HG02571 (cell line): ENCODE data around the gene CHD3.
A peak's percentile ranks its signal among the peaks of the same experiment; 100 is the strongest.

Experiments used
- ATAC-seq: cut with Tn5 transposase; IDR thresholded peaks from one replicate; pipeline ENCODE4 v1.9.1; 2021; ENCODE audit warnings: mild to moderate bottlenecking, moderate library complexity; ENCODE audit not compliant: unreplicated experiment

The CHD3 gene

GRCh38 chr17:7864995-7865650, 23.5 kb upstream of the CHD3 start:
- ATAC-seq, result no peak

DNA sequence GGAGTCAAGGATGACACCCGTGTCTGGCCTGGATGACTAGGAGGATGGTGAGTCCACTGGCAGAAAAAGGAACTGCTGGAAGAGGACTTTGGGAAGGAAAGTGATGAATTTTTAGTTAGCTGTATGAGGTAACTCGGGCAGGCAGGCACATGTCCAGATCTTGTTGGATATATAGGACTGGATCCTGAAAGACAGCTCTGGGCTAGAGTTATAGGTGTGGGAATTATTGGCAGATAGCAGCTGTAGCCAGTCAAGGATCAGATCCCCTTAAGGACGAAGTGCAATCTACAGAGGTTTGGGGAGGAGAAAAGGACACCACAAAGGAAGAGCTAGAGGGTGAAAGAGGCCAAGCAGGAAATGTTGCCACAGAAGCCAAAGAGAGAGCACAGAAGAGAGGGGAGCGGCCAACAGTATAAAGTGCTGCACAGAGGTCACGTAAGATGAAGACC, 20.7 kb upstream of the CHD3 start:
- ATAC-seq, result no peak

DNA sequence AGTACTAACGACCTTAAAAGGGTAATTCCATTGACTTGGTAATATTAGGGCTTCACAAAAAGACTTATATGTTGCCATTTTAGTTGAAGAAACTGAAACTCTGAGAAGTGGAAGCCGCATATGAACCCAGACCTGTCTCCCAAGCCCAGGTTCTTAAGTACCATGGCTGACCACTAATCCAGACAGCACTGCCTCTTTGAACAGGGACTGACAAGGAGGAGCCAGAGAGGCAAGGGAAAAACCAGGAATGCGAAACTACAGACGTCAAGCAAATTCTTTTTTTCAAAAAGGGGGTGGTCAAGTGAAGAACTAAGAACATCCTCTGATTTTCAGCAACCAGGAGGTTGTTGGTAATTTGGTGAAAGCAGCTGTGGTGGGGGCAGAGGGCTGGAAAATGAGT, 15.5 kb upstream of the CHD3 start:
- ATAC-seq, result no peak

DNA sequence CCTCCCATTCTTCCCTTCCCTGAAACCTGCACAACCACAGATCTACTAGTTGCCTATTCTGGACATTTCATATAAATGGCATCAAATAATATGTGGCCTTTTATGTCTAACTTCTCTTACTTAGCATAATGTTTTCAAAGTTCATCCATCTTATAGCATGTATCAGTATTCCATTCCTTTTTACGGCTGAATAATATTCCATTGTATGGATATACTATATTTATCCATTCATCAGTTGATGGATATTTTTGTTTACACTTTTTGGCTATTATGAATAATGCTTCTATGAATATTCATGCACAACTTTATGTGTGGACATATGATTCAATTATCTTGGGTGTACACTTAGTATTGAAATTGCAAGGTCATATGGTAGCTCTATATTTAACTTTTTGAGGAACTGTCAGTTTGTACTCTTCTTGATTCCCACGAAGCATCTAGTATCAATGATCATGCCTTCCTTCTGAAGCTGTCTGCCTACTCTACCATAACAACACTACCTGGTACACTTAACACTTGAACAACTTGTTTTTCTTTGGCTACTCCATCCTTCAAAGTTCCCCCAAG, 12.7 kb upstream of the CHD3 start:
- ATAC-seq, result no peak

- ATAC-seq, result no peak
Measured at GRCh38 chr17:7878234-7878633, 10.4 kb upstream of the CHD3 start.

GRCh38 chr17:7880076-7880868, 8.3 kb upstream of the CHD3 start:
- ATAC-seq, result no peak

DNA sequence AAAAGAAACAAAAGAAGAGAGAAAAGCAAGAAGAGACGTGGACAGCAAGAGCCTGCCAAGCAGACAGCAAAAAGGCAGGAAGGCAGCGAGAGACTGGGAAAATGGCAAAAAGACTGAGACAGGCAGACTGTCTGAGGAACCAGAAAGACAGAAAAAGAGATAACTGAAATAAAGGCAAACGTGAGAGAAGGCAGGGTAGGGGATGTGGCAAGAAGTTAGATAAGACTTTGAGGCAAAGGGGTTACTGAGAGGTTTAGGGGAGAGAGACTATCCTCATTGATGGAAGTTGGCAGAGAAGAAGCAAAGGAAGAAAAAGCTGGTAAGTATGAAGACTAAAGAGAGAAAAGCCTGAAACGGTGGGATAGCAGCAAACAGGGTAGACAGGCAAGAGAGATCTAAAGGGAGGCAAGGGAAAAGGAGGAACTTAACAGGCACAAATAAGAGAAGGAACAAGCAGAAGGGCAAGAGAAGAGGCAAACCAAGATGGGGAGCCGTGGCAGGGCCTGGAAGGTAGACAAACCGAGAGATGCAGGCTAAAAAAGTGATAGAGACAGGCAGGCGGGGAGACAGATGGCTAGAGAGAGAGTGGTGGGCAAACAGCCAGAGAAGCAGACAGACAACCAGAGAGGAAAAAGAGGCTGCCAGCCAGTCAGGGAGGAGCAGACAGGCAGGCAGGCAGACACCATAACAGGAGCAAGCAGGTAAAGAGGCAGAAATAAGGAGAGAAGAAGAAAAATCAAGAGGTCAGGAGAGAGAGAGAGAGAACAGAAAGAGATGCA, 7.1 kb upstream of the CHD3 start:
- no peak for ATAC-seq

DNA sequence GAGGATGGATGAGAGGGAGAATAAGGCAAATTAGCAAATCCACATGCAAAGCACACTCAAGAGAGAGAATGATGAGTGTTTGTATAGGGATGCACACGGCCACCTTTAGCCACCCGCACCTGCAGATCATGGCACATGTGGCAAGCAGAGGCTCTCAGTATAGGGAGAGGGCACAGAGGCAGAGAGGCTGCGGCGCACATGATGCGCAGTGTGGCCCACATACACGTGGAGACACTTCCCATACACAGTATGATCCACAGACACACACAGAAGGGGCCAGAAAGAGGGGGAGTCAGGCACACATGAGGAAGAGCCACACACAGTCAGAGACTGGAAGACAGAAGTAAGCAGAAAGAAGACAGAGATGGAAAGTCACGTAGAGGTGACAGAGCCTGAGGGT, 6.5 kb upstream of the CHD3 start:
- ATAC-seq, result no peak

DNA sequence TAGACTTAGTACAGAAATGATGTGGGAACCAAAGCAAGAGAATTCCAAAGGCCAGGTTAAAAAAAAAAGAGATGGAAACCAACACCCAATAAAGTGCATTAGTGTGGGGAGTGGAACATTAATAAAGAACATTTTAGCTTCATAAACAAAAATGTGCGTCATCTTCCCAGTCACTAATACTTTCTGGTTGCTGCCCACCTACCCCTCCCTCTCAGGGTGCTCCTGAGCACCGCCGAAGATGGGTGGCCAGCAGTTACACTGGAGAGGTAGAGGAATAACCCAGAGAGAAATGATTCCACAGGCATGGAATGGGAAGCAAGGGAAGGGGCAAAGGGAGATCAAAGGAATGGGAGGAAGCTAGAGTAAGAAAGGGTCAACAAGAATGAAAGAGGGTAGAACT, 6.0 kb upstream of the CHD3 start:
- no peak for ATAC-seq

- no peak for ATAC-seq
Measured at GRCh38 chr17:7883781-7884386, 4.7 kb upstream of the CHD3 start.

GRCh38 chr17:7884581-7885366, 3.8 kb upstream of the CHD3 start:
- ATAC-seq, result no peak

DNA sequence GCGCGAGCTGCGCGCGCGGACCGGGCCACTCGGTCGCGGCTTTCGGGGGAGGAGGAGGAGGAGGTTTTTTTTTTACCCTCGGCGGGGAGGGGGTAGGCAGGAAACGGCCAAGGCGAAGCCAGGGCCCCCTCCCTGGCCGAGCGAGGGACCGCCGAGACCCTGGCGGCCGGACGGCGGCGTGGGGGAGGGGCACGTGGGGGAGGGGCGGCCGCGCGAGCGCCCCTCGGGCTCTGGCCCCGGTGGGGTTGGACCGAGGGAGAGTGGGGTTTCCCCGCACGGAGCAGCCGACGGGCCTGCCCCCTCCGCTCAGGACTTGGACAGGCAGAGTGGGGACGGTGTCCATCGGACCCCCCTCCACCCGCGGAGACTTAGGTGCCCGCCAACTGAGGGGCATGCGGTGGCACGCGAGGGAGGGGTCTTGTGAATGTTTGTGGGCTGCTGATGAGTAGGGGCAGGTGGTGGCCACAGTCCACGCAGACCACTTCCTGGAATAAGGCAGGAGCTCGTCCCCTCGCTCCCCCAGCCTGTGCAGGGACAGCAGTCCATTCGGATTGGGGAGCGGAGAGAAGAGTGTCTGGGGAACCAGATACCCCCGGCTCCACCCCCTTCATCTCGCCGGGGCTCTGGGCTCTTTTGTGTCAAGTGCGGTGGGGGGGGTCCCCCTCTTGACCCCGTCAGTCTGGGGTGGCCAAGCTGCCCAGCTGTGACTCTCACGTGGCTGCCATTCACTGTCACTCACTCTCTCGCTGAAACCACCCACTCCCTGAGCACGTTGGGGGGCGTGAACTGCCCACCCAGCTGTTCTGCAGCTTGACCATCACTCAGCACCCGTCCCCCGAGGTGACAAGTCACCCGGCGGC, 3.0 kb upstream of the CHD3 start:
- ATAC-seq, result no peak

- ATAC-seq, result no peak
Measured at GRCh38 chr17:7886227-7887037, 2.2 kb upstream of the CHD3 start.

- ATAC-seq, result no peak
Measured at GRCh38 chr17:7887038-7887481, 1.5 kb upstream of the CHD3 start.

GRCh38 chr17:7887482-7888183, 956 bp upstream of the CHD3 start:
- peak; percentile 45 for ATAC-seq

DNA sequence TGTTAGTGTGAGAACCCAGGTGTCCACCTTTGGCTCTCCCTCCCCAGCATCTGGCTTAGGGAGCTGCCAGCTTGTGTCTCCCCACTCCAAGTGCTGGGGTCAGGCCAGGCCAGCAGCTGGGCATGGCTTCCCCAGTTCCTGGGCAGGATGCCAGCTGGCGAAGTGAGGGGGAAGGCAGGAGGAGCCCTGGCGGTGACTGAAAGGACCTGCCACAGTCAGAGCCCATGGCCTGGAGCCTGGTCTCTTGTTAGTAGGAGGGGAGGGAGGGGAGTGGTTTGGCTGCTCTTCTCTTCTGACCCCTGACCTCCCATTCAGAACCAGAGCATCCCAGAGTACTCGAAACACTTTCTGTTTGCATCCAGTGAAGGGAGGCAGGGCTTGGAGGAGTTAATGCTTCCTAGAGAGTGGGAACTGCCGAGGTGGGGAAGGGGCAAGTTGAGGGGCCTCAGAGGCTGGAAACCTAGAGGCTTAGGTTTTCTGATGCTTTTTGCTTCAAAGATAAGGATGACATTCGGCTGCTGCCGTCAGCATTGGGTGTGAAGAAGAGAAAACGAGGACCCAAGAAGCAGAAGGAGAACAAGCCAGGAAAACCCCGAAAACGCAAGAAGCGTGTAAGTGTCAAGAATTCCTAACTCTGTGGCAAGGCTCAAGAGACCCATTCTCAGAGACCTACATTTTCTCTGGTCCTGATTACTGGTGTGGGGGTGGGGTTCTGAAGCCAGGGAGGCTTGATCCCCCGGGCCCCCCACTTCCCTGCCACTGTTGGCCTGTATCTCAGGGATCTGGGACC, 772 bp downstream of the CHD3 start:
- no peak for ATAC-seq
